GM18505 (cell line): ENCODE data around the gene MGST3.
"Not testable (repeated sequence)": the region's sequence is repeated elsewhere in the genome, so short reads cannot be mapped to it uniquely, and the experiment has no call there.

Source experiments
- ATAC-seq: cut with Tn5 transposase; IDR thresholded peaks from one replicate; pipeline ENCODE4 v1.9.1; 2021; ENCODE audit not compliant: unreplicated experiment
- POLR2A ChIP-seq: IDR thresholded peaks from 4 replicates; pipeline ENCODE4 v1.6.1; 2011; ENCODE audit warnings: borderline replicate concordance; ENCODE audit not compliant: insufficient read depth, insufficient read length; ENCODE audit errors: extremely low read depth

The MGST3 gene

GRCh38 chr1:165650981-165651625 is 20.1 kb downstream of the MGST3 start:
- no peak for TF ChIP-seq POLR2A
- ATAC-seq: no peak

DNA sequence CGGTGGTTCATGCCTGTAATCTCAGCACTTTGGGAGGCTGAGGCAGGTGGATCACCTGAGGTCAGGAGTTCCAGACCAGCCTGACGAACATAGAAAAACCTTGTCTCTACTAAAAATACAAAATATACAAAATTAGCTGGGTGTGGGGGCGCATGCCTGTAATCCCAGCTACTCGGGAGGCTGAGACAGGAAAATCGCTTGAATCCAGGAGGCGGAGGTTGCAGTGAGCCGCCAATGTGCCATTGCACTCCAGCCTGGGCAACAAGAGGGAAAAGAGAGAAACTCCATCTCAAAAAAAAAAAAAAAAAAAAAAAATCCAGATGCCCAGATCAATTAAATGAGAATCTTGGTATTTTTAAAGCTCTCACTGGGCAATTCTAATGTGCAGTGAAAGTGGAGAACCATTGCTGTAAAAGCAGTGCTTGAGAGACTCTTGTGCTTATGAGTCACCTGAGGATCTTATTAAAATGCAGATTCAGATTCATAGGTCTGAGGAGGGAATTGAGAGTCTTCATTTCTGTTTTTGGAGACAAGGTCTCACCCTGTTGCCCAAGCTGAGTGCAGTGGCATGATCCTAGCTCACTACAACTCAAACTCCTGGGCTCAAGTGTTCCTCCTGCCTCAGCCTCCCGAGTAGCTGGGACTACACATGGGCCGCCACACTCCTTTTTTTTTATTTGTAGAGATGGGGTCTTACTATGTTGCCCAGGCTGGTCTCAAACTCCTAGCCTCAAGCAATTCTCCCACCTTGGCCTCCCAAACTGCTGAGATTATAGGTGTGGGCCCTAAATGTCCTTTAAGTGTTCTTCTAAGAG is 27.9 kb downstream of the MGST3 start:
- not testable (repeated sequence) for ATAC-seq

GRCh38 chr1:165659581-165659895 is 28.5 kb downstream of the MGST3 start:
- TF ChIP-seq POLR2A: no peak

GRCh38 chr1:165661703-165662102 is 30.7 kb downstream of the MGST3 start:
- no peak for TF ChIP-seq POLR2A

More at GRCh38 chr1:165659581-165659895, 28.5 kb downstream of the MGST3 start:
- no peak for ATAC-seq

DNA sequence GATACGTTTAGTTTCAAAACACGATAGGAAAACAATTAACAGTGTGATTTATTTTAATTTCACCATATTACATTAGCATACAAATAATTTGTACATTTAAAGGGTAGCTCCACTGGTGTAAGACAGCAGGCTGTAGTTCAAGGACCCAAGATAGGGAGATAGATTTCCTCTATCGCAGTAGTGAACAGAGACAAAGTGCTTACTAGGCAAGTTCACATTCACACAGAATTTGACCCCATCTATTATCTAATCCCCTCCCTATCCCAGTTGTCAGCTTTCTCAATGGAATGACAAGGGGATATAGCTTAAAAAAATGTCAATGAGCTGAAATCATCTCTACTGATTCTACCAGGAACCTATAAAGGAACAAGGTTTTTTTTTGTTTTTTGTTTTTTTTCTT is 31.2 kb downstream of the MGST3 start:
- TF ChIP-seq POLR2A: no peak
- no peak for ATAC-seq

More at GRCh38 chr1:165661703-165662102, 30.7 kb downstream of the MGST3 start:
- ATAC-seq: no peak

DNA sequence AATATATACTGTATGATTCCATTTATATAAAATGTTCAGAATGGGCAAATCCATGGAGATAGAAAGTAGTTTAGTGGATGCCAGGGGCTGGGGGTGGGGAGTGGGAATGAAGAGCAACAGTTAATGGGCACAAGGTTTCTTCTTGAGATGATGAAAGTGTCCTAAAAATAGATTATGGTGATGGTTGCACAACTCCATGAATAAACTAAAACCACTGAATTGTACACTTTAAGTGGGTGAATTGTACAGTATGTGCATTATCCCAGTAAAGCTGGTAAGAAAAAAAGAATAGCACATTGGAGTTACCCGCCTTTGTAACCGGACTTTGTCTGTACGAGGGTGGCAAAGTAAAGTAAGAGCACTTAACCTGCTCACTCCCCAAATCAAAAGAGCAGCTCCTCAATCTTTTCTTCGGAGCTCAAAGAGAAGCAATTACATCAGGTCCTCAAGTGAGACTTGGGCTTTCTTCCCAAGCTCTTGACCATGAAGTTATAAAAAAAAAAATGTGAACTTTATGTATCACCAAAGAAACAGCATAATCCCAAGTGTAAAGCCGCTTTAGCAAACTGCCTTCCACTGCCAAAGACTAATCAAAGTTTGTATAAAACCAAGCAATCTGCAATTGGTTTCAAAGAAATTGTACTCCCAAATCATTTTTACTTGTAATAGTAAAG is 35.3 kb downstream of the MGST3 start:
- ATAC-seq: no peak
- no peak for TF ChIP-seq POLR2A

DNA sequence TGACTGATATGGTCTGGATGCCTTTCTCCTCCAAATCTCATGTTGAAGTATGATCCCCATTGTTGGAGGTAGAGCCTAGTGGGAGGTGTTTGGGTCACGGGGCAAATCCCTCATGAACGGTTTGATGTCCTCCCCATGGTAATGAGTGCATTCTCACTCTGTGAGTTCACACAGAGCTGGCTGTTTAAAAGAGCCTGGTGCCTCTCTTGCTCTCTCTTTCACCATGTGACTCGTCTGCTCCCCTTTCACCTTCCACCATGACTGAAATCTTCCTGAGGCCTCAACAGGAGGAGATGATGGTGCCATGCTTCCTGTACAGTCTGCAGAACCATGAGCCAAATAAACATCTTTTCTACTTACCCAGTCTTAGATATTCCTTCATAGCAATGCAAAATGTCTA is 37.1 kb downstream of the MGST3 start:
- no peak for TF ChIP-seq POLR2A
- ATAC-seq: no peak

DNA sequence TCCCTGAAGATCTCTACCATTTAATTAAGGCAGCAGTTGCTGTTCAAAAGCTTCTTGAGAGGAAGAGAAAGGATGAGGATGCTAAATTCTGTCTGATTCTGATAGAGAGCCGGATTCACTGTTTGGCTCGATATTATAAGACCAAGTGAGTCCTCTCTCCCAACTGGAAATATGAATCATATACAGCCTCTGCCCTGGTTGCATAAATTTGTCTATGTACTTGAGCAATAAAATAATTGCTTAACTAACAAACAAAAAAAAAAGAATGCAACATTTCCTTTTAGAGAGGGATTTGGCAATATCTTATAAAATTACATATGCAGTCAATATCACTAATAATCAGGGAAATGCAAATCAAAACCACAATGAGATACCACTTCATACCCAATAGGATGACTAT is 40.5 kb downstream of the MGST3 start:
- ATAC-seq: no peak
- no peak for TF ChIP-seq POLR2A

GRCh38 chr1:165674599-165674998 is 43.6 kb downstream of the MGST3 start:
- no peak for TF ChIP-seq POLR2A
- ATAC-seq: no peak

GRCh38 chr1:165675794-165676193 is 44.8 kb downstream of the MGST3 start:
- TF ChIP-seq POLR2A: no peak
- no peak for ATAC-seq

GRCh38 chr1:165678509-165678908 is 47.5 kb downstream of the MGST3 start:
- TF ChIP-seq POLR2A: no peak
- ATAC-seq: no peak

GRCh38 chr1:165679282-165680036 is 48.4 kb downstream of the MGST3 start:
- no peak for ATAC-seq
- TF ChIP-seq POLR2A: no peak

DNA sequence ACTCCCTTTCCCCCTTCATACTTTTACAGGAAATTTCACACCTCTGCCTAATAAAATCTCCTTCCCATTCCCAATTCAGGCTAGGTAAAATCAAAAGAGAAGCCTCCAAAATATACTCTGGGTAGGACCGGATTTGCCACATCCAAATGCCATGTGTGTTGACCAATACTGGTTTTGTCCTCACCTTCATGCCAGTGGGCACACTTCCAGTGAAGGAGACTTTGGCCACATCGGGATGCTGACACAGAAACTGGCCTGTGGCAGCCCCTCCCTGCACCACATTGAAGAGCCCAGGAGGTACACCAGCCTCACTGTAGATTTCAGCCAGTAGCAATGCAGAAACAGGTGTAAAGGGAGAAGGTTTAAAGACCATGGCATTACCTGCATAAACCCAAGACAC is 49.3 kb downstream of the MGST3 start:
- TF ChIP-seq POLR2A: no peak
- ATAC-seq: no peak

DNA sequence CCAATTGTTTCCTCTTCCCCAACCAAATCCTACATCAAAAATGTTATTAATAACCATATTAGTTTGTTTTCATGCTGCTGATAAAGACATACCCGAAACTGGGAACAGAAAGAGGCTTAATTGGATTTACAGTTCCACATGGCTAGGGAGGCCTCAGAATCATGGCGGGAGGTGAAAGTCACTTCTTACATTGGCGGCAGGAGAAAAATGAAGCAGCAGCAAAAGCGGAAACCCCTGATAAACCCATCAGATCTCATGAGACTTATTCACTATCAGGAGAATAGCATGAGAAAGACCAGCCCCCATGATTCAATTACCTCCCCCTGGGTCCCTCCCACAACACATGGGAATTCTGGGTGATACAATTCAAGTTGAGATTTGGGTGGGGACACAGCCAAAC is 49.7 kb downstream of the MGST3 start:
- ATAC-seq: not testable (repeated sequence)

GRCh38 chr1:165683848-165684485 is 52.9 kb downstream of the MGST3 start:
- TF ChIP-seq POLR2A: no peak
- ATAC-seq: no peak
